ENCODE data around the gene CDH24. TPM values are rescaled to one million over a fixed set of nuclear protein-coding genes. Genes with fewer than 3 reads are reported as not detected.

The CDH24 gene
- polyA plus RNA-seq, 3 donors = 0.13 to 0.14 TPM; not detected in 1

DNA sequence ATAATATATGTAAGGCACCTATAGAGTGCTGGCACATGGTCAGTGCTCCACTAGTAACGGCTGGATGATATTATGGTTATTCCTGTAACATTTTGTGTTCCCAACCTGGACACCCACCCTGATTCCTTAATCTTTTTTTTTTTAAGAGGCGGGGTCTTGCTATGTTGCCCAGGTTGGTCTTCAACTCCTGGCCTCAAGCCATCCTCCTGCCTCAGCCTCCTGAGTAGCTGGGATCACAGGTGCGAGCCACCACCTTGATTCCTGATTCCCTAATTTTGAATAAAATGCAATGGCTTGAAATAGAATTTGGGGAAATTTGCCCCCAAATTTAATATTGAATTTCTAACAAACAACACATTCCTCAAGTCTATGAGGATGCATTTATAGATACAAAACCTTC, 54.7 kb downstream of the CDH24 start:
- H3K27me3 ChIP-seq (ENCODE audit: control insufficient read depth in 2 of 2, insufficient read depth in 2 of 2, low read length in 2 of 2) = no peaks in the 10 kb centered on the region
- no peak overlapping the region for H2AFZ ChIP-seq (ENCODE audit: insufficient read depth, low read depth, low read length, poor library complexity, severe bottlenecking)
- TF ChIP-seq, protein P1, sequence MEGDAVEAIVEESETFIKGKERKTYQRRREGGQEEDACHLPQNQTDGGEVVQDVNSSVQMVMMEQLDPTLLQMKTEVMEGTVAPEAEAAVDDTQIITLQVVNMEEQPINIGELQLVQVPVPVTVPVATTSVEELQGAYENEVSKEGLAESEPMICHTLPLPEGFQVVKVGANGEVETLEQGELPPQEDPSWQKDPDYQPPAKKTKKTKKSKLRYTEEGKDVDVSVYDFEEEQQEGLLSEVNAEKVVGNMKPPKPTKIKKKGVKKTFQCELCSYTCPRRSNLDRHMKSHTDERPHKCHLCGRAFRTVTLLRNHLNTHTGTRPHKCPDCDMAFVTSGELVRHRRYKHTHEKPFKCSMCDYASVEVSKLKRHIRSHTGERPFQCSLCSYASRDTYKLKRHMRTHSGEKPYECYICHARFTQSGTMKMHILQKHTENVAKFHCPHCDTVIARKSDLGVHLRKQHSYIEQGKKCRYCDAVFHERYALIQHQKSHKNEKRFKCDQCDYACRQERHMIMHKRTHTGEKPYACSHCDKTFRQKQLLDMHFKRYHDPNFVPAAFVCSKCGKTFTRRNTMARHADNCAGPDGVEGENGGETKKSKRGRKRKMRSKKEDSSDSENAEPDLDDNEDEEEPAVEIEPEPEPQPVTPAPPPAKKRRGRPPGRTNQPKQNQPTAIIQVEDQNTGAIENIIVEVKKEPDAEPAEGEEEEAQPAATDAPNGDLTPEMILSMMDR (IDR thresholded peaks at IDR 0.05) = no peak
- peaks cover 3 to 11% of the 10 kb centered on the region in 2 donors for H3K36me3 ChIP-seq (replicated peaks in 1 of 2; ENCODE audit: control insufficient read depth in 1 of 2, insufficient read depth in 2 of 2, low read length in 2 of 2)
- intact Hi-C loops (cut with micrococcal nuclease) = loop anchor here in 1 of 2 donors (10.0 kb wide), 1 partner anchor 1442 kb away; the partner anchor contains the start of gene SDR39U1
- H3K9ac ChIP-seq (ENCODE audit: insufficient read depth, low read length, poor library complexity, severe bottlenecking) = no peak overlapping the region
- Mint-ChIP-seq H3K36me3 (peaks cover 2 to 18% of the 10 kb centered on the region in 2 donors), H3K4me3 (no peak overlapping the region), H3K27ac (no peak overlapping the region), H3K4me1 (peaks cover 9% of the 10 kb centered on the region), H3K27me3 (ENCODE audit: low read depth in 3 of 3) (no peaks in the 10 kb centered on the region), H3K9me3 (no peaks in the 10 kb centered on the region)
- no peaks in the 10 kb centered on the region for H3K9me3 ChIP-seq (replicated peaks in 1 of 2; ENCODE audit: control insufficient read depth in 1 of 2, insufficient read depth in 1 of 2, low read length in 2 of 2)
- peaks cover 5% of the 10 kb centered on the region for H3K79me2 ChIP-seq (ENCODE audit: insufficient read depth, low read length)
- H3K4me2 ChIP-seq (replicated peaks; ENCODE audit: extremely low read depth, low read length, poor library complexity, severe bottlenecking) = no peak overlapping the region
- WGBS (ENCODE audit: insufficient coverage) = no CpG with 5 or more reads among the region's 3 CpGs
- DNase-seq = no peak
- H3K27ac ChIP-seq (ENCODE audit: low read depth in 1 of 2, low read length in 2 of 2) = no peak overlapping the region
- H3K4me1 ChIP-seq (ENCODE audit: control insufficient read depth in 1 of 2, insufficient read depth in 2 of 2, low read length in 2 of 2) = peaks cover 13 to 16% of the 10 kb centered on the region in 2 donors
- no peak overlapping the region for H3K4me3 ChIP-seq (replicated peaks in 1 of 3; ENCODE audit: low read depth in 2 of 3, low read length in 3 of 3)
- no peaks in the 10 kb centered on the region for H4K20me1 ChIP-seq (ENCODE audit: insufficient read depth, low read length)

DNA sequence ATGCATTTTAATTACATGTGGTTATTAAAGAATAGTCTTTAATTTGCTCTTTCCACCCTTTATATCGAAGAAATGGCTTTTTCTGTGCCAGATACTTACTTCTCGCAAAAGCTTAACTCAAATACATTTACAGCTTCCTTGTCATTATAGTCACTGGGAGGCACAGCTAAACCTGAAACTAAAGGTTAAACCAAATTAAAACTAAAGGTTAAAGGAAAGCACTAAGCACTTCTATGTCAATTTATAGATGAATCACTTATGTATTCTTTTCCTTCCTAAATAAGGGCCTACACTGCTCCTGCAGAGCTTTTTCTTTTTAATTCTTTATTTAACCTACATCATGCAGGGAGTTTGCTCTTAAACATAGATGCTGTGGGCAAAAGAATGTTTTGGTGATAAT, 56.5 kb downstream of the CDH24 start:
- H3K4me2 ChIP-seq (replicated peaks; ENCODE audit: extremely low read depth, low read length, poor library complexity, severe bottlenecking) = no peak overlapping the region
- H3K9ac ChIP-seq (ENCODE audit: insufficient read depth, low read length, poor library complexity, severe bottlenecking) = no peak overlapping the region
- H3K9me3 ChIP-seq (replicated peaks in 1 of 2; ENCODE audit: control insufficient read depth in 1 of 2, insufficient read depth in 1 of 2, low read length in 2 of 2) = no peaks in the 10 kb centered on the region
- H3K4me1 Mint-ChIP-seq = peaks cover 2% of the 10 kb centered on the region
- WGBS (ENCODE audit: insufficient coverage) = 80% methylated on average over 1 of the region's 2 CpGs
- H3K4me3 Mint-ChIP-seq = no peak overlapping the region
- H3K27me3 Mint-ChIP-seq (ENCODE audit: low read depth in 3 of 3) = no peaks in the 10 kb centered on the region
- no peak overlapping the region for H3K27ac ChIP-seq (ENCODE audit: low read depth in 1 of 2, low read length in 2 of 2)
- intact Hi-C loops (cut with micrococcal nuclease) = loop anchor here in 1 of 2 donors (10.0 kb wide), 1 partner anchor 1444 kb away; the partner anchor contains the start of gene SDR39U1
- TF ChIP-seq, protein P1 (IDR thresholded peaks at IDR 0.05) = no peak
- no peak overlapping the region for H3K4me3 ChIP-seq (replicated peaks in 1 of 3; ENCODE audit: low read depth in 2 of 3, low read length in 3 of 3)
- H2AFZ ChIP-seq (ENCODE audit: insufficient read depth, low read depth, low read length, poor library complexity, severe bottlenecking) = no peak overlapping the region
- H3K36me3 ChIP-seq (replicated peaks in 1 of 2; ENCODE audit: control insufficient read depth in 1 of 2, insufficient read depth in 2 of 2, low read length in 2 of 2) = peaks cover 3 to 11% of the 10 kb centered on the region in 2 donors
- no peaks in the 10 kb centered on the region for H3K9me3 Mint-ChIP-seq
- no peaks in the 10 kb centered on the region for H3K79me2 ChIP-seq (ENCODE audit: insufficient read depth, low read length)
- no peaks in the 10 kb centered on the region for H4K20me1 ChIP-seq (ENCODE audit: insufficient read depth, low read length)
- no peak overlapping the region for H3K27ac Mint-ChIP-seq
- H3K4me1 ChIP-seq (ENCODE audit: control insufficient read depth in 1 of 2, insufficient read depth in 2 of 2, low read length in 2 of 2) = peaks cover under 1 to 1% of the 10 kb centered on the region in 2 donors
- no peak for DNase-seq
- peaks cover 4 to 20% of the 10 kb centered on the region in 2 donors for H3K36me3 Mint-ChIP-seq
- no peaks in the 10 kb centered on the region for H3K27me3 ChIP-seq (ENCODE audit: control insufficient read depth in 2 of 2, insufficient read depth in 2 of 2, low read length in 2 of 2)

Data from CD14-positive monocyte (primary cell).